ENCODE results near the gene DLG5. TPM values are rescaled to one million over a fixed set of nuclear protein-coding genes. Genes with fewer than 3 reads are reported as not detected.

The DLG5 gene
- total RNA-seq, 4 donors from 2014 or later = 45.4 to 92.4 (median 61.2) TPM

GRCh38 chr10:77864151-77864851 is 62.3 kb downstream of the DLG5 start:
- Histone ChIP-seq H3K4me1 (peaks cover 13 to 45% of the 10 kb centered on the region in 2 donors), H3K27ac (peak overlapping the region in 2 of 3 donors; percentile 6 to 67), H3K36me3 (no peaks in the 10 kb centered on the region), H3K9me3 (no peaks in the 10 kb centered on the region), H3K4me3 (replicated peaks in 1 of 3) (no peak overlapping the region), H3K27me3 (no peaks in the 10 kb centered on the region)
- 93 to 96% methylated on average over 9 to 11 of the region's 11 CpGs for WGBS, 2 donors
- TF ChIP-seq CTCF (IDR thresholded peaks at IDR 0.05) (no peak), POLR2A (IDR thresholded peaks at IDR 0.05) (no peak)
- no peak for DNase-seq
- intact Hi-C loops (cut with DNase I) = no loop called here

- intact Hi-C loops (cut with DNase I) = no loop called here
- Histone ChIP-seq H3K27ac (peak overlapping the region in 1 of 3 donors; percentile 67), H3K4me1 (peaks cover 13 to 45% of the 10 kb centered on the region in 2 donors), H3K36me3 (no peaks in the 10 kb centered on the region), H3K9me3 (no peaks in the 10 kb centered on the region), H3K27me3 (no peaks in the 10 kb centered on the region), H3K4me3 (replicated peaks in 1 of 3) (no peak overlapping the region)
- 80 to 90% methylated on average over 1 of the region's 1 CpG for WGBS, 2 donors
- TF ChIP-seq CTCF (IDR thresholded peaks at IDR 0.05) = no peak
- TF ChIP-seq POLR2A (IDR thresholded peaks at IDR 0.05) = no peak
- no peak for DNase-seq
Observed at GRCh38 chr10:77863446-77863845, 63.1 kb downstream of the DLG5 start.

- Histone ChIP-seq H3K27ac (no peak overlapping the region), H3K9me3 (no peaks in the 10 kb centered on the region), H3K36me3 (no peaks in the 10 kb centered on the region), H3K4me3 (replicated peaks in 1 of 3) (no peak overlapping the region), H3K4me1 (peaks cover 14 to 48% of the 10 kb centered on the region in 2 donors), H3K27me3 (no peaks in the 10 kb centered on the region)
- intact Hi-C loops (cut with DNase I) = no loop called here
- DNase-seq = no peak
- no peak for TF ChIP-seq POLR2A (IDR thresholded peaks at IDR 0.05)
- TF ChIP-seq CTCF (IDR thresholded peaks at IDR 0.05) = no peak
- 95 to 97% methylated on average over 2 of the region's 2 CpGs for WGBS, 2 donors
Observed at GRCh38 chr10:77862595-77862994, 64.0 kb downstream of the DLG5 start.

- Histone ChIP-seq H3K36me3 (no peaks in the 10 kb centered on the region), H3K4me1 (peaks cover 25 to 59% of the 10 kb centered on the region in 2 donors), H3K9me3 (no peaks in the 10 kb centered on the region), H3K27ac (peak overlapping the region in 2 of 3 donors; percentile 2 to 74), H3K4me3 (replicated peaks in 1 of 3) (no peak overlapping the region), H3K27me3 (no peaks in the 10 kb centered on the region)
- 69 to 78% methylated on average over 6 of the region's 6 CpGs for WGBS, 2 donors
- no peak for DNase-seq
- TF ChIP-seq CTCF (IDR thresholded peaks at IDR 0.05) (no peak), POLR2A (IDR thresholded peaks at IDR 0.05) (no peak)
- intact Hi-C loops (cut with DNase I) = no loop called here
Observed at GRCh38 chr10:77861366-77861765, 65.2 kb downstream of the DLG5 start.

GRCh38 chr10:77859865-77860282 is 66.7 kb downstream of the DLG5 start:
- intact Hi-C loops (cut with DNase I) = no loop called here
- DNase-seq = no peak
- Histone ChIP-seq H3K27me3 (no peaks in the 10 kb centered on the region), H3K27ac (peak overlapping the region; percentile 18 to 74 (median 55)), H3K4me3 (replicated peaks in 1 of 3) (no peak overlapping the region), H3K9me3 (no peaks in the 10 kb centered on the region), H3K4me1 (peaks cover 28 to 57% of the 10 kb centered on the region in 2 donors), H3K36me3 (no peaks in the 10 kb centered on the region)
- TF ChIP-seq POLR2A (IDR thresholded peaks at IDR 0.05) (no peak), CTCF (IDR thresholded peaks at IDR 0.05) (no peak)
- 64 to 67% methylated on average over 4 of the region's 4 CpGs for WGBS, 2 donors

All from thyroid gland (tissue), 4 donors.